Measurements from ENCODE around the gene TSPAN5.

DNA sequence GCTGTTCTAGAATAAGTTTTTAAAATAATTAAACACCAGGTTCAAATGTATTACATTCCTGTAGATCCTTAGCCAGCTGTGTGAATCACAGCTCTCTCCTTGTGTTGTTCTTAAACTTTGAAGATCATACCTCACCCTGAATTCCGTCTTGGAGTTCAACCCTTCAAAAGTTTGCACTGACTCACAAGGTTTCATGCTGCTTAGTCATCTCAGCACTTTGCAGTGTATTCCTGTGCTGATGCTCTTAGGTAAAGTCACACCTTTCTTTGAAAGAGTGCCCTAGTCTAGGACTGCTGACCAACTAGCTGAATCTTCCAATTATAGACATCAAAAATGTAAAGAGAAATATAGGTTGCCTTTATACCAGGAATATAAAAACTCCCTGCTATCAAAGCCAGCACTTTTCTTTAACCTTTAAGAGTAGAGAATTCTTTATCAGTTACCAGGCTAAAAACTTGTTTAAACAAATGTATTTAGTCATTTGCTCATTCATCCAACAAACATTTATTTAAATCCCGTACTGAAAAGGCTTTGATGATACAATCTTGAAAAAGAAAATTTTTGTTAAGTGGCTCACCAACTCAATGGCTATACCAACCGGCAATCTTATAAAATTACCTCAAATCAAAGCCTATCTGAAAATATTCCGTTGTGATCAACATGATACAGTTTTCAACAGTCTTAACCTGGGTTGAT is 227.6 kb downstream of the TSPAN5 start:
- no peak for TF ChIP-seq GTF2F1 (IDR thresholded peaks at IDR 0.05; ENCODE audit: low read depth, low read length)
- TF ChIP-seq, protein P1, sequence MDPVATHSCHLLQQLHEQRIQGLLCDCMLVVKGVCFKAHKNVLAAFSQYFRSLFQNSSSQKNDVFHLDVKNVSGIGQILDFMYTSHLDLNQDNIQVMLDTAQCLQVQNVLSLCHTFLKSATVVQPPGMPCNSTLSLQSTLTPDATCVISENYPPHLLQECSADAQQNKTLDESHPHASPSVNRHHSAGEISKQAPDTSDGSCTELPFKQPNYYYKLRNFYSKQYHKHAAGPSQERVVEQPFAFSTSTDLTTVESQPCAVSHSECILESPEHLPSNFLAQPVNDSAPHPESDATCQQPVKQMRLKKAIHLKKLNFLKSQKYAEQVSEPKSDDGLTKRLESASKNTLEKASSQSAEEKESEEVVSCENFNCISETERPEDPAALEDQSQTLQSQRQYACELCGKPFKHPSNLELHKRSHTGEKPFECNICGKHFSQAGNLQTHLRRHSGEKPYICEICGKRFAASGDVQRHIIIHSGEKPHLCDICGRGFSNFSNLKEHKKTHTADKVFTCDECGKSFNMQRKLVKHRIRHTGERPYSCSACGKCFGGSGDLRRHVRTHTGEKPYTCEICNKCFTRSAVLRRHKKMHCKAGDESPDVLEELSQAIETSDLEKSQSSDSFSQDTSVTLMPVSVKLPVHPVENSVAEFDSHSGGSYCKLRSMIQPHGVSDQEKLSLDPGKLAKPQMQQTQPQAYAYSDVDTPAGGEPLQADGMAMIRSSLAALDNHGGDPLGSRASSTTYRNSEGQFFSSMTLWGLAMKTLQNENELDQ (CRISPR knock-in tag; IDR thresholded peaks at IDR 0.05; ENCODE audit: borderline replicate concordance) = no peak
- no peak for TF ChIP-seq POLR2A (conservative IDR thresholded peaks at IDR 0.05)
- TF ChIP-seq EZH2 (IDR thresholded peaks at IDR 0.05; ENCODE audit: borderline replicate concordance, low read depth, low read length) = no peak
- TF ChIP-seq HCFC1 (IDR thresholded peaks at IDR 0.05; ENCODE audit: low read depth, low read length) = no peak
- TF ChIP-seq, protein P2, sequence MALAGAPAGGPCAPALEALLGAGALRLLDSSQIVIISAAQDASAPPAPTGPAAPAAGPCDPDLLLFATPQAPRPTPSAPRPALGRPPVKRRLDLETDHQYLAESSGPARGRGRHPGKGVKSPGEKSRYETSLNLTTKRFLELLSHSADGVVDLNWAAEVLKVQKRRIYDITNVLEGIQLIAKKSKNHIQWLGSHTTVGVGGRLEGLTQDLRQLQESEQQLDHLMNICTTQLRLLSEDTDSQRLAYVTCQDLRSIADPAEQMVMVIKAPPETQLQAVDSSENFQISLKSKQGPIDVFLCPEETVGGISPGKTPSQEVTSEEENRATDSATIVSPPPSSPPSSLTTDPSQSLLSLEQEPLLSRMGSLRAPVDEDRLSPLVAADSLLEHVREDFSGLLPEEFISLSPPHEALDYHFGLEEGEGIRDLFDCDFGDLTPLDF (CRISPR knock-in tag; IDR thresholded peaks at IDR 0.05) = no peak
- TF ChIP-seq, protein P3, sequence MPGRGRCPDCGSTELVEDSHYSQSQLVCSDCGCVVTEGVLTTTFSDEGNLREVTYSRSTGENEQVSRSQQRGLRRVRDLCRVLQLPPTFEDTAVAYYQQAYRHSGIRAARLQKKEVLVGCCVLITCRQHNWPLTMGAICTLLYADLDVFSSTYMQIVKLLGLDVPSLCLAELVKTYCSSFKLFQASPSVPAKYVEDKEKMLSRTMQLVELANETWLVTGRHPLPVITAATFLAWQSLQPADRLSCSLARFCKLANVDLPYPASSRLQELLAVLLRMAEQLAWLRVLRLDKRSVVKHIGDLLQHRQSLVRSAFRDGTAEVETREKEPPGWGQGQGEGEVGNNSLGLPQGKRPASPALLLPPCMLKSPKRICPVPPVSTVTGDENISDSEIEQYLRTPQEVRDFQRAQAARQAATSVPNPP (IDR thresholded peaks at IDR 0.05; ENCODE audit: borderline replicate concordance, insufficient read depth, insufficient read length) = no peak
- TF ChIP-seq ZNF76 (CRISPR knock-in tag; IDR thresholded peaks at IDR 0.05; ENCODE audit: borderline replicate concordance) = no peak
- no peak for TF ChIP-seq HMG20B (CRISPR knock-in tag; IDR thresholded peaks at IDR 0.05)
- TF ChIP-seq ZNF274 (IDR thresholded peaks at IDR 0.05; ENCODE audit: borderline replicate concordance, low read depth, low read length) = no peak
- no peak for TF ChIP-seq ZNF785 (CRISPR knock-in tag; IDR thresholded peaks at IDR 0.05)
- TF ChIP-seq ZNF263 (CRISPR knock-in tag; IDR thresholded peaks at IDR 0.05; ENCODE audit: borderline replicate concordance) = no peak
- no peak for TF ChIP-seq MAFF (IDR thresholded peaks at IDR 0.05; ENCODE audit: low read length)
- TF ChIP-seq, protein P4, sequence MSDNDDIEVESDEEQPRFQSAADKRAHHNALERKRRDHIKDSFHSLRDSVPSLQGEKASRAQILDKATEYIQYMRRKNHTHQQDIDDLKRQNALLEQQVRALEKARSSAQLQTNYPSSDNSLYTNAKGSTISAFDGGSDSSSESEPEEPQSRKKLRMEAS (CRISPR knock-in tag; IDR thresholded peaks at IDR 0.05) = no peak

Data from K562 (cell line).